HG03064 (cell line): Measurements from ENCODE around the gene TM4SF1.
"Not testable (repeated sequence)": the region's sequence is repeated elsewhere in the genome, so short reads cannot be mapped to it uniquely, and the experiment has no call there.

ENCODE experiments used
- ATAC-seq: cut with Tn5 transposase; IDR thresholded peaks from one replicate; pipeline ENCODE4 v1.9.1; 2021; ENCODE audit warnings: low read depth; ENCODE audit not compliant: unreplicated experiment

The TM4SF1 gene

GRCh38 chr3:149352556-149352955 lies 24.9 kb downstream of the TM4SF1 start:
- ATAC-seq: peak; percentile 84

DNA sequence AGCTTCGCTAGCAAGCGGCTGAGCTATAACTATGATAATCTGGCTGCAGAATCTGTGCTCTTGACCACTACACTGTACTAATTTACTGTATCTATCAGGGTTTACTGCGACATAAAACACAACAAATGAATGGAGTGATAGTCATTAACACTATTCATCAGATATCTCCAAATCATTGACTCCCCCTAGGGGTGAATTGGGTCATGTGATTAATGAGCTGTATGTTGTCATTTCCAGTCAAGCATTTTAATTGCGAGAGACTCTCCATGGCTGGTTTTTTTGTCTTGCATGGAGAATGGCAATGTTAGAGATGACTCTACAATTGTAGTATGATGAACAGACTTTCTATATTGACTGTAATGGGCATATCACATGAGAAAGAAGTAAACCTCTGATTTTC lies 33.5 kb downstream of the TM4SF1 start:
- ATAC-seq: no peak

GRCh38 chr3:149342413-149343380 lies 34.8 kb downstream of the TM4SF1 start:
- no peak for ATAC-seq

GRCh38 chr3:149340310-149340933 lies 37.0 kb downstream of the TM4SF1 start:
- ATAC-seq: no peak

- ATAC-seq: no peak
These were observed 37.5 kb downstream of the TM4SF1 start for GRCh38 chr3:149339931-149340309.

GRCh38 chr3:149337486-149337885 lies 40.0 kb downstream of the TM4SF1 start:
- ATAC-seq: not testable (repeated sequence)

GRCh38 chr3:149336925-149337324 lies 40.5 kb downstream of the TM4SF1 start:
- ATAC-seq: no peak

- ATAC-seq: no peak
These were observed 44.1 kb downstream of the TM4SF1 start, which contains the start of gene TM4SF18 for GRCh38 chr3:149333176-149333859. Gene TM4SF18 (minus strand): TSS chr3:149333636. CDS start chr3:149333382, 254 bp downstream.

- ATAC-seq: no peak
These were observed 44.7 kb downstream of the TM4SF1 start for GRCh38 chr3:149332771-149333170.

DNA sequence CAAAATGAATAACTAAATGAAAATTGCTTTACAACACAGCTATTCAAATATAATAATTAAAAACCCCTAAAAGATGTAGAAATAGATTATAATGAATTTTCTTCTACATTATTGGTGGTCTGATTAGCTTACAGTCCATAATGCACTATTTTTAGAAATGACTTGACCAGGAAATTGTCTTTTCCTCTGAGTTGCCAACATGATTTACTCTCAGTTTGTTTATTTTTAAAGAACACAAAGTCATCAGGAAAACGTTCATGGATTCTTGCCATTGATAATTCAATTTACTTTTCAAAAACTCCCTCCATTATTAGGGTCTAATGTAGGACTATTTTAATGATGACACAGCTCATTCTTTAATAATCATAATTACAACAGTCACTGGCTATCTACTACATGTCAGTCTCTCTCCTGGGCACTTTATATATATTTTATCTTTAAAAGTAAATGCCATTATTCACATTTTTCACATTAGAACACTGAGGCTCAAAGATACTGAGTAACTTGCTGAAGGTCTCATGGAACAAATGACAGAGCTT lies 45.2 kb downstream of the TM4SF1 start:
- no peak for ATAC-seq

- ATAC-seq: no peak
These were observed 46.1 kb downstream of the TM4SF1 start for GRCh38 chr3:149331396-149331795.

DNA sequence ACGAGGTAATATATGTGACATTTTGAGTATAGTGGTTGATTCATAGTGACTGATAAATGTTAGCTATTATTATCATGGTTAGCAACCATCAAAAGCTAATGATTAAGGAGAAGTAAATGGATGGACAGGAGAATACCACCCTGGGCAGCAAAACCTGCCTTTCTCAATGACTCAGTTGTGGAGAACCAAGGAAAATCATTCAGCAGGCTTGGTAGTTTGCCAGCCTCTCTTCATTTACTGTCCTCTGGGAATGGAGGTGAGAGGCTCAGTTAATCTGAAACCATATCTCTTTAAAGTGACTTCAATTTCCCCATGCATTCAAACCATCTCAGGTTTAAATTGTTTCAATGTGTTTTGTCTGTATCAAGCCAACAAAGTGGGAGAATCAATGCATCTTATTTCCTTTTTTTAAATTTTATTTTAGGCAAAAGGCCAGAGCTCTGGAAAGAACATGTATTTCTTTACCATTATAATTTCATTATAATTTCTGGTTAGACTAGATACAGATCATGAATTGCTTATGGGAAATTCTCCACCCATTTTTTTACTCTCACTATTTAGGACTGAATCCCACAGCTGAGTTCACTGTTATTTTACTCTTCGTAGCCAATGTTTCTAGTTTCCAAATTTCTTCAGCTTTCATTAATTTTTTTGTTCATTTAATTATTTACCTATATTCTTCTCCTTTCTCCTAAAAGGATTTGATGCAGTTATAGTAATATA lies 46.7 kb downstream of the TM4SF1 start:
- ATAC-seq: no peak

- no peak for ATAC-seq
These were observed 50.3 kb downstream of the TM4SF1 start for GRCh38 chr3:149327156-149327555.

DNA sequence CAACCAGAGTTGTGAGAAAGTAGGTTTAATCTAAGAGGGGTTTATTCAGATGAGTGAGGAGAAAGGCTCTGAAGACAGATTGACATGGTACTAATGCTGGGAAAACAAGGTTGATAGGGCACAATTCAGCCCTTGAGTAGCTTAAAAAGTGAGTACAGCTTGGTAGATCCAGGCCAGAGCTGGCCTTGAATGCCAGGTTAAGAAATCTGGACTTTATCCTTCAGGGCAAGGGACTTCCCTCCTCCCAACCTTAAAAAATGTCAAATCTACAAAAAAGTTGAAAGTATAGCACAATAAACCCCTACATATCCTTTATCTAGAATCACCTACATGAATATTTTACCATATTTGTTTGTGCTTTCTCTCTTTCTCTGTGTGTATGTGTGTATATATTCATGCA lies 51.9 kb downstream of the TM4SF1 start:
- ATAC-seq: no peak

DNA sequence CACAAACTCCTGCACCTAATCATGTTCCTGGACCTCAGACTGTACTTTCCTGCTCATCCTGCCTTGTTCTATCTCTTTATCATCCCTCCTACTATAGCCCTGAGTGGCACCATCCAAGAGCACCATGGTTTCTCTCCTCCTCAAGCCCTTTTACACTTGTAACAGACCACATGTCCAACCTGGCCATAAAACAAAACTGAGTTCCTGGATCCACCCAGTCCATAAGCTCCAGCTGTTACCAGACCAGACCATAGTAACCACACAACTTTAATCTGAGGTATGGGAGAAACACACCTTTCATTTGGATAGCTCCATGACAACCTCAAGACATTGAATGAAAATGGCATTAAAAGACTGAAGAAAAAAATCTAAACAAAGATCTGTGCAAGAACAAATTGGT lies 53.1 kb downstream of the TM4SF1 start:
- ATAC-seq: no peak

- ATAC-seq: no peak
These were observed 55.8 kb downstream of the TM4SF1 start for GRCh38 chr3:149321640-149322039.

- ATAC-seq: no peak
These were observed 56.3 kb downstream of the TM4SF1 start for GRCh38 chr3:149321136-149321535.

- no peak for ATAC-seq
These were observed 57.7 kb downstream of the TM4SF1 start for GRCh38 chr3:149319750-149320149.
